Loucy (cell line): ENCODE data around the gene CLECL1.

Experiments used
- H2AFZ ChIP-seq: fragments of 200-600 bp; sonication (generic); 2 replicates; pipeline ENCODE4 v1.6.0; 2016; ENCODE audit warnings: antibody characterized with exemption, mild to moderate bottlenecking, low read length, moderate library complexity
- H3F3A ChIP-seq: fragments of 200-600 bp; 2 replicates; pipeline ENCODE4 v1.6.0; 2016; ENCODE audit warnings: antibody characterized with exemption, low read depth, mild to moderate bottlenecking
- H3K27me3 ChIP-seq: fragments of 200-600 bp; sonication (generic); 2 replicates; pipeline ENCODE4 v1.6.1; 2014; ENCODE audit warnings: low read length, mild to moderate bottlenecking; ENCODE audit not compliant: insufficient read depth, poor library complexity, severe bottlenecking
- H3K36me3 ChIP-seq: fragments of 200-600 bp; sonication (generic); 2 replicates; pipeline ENCODE4 v1.6.1; 2016; ENCODE audit warnings: low read length; ENCODE audit not compliant: insufficient read depth
- H3K4me1 ChIP-seq: fragments of 200-600 bp; sonication (generic); 2 replicates; pipeline ENCODE4 v1.5.1; 2014; ENCODE audit warnings: low read length, mild to moderate bottlenecking; ENCODE audit not compliant: insufficient read depth, poor library complexity, severe bottlenecking
- H3K4me2 ChIP-seq: fragments of 200-600 bp; sonication (generic); 2 replicates; pipeline ENCODE4 v1.6.0; 2014; ENCODE audit warnings: antibody characterized with exemption, low read length, low read depth, mild to moderate bottlenecking; ENCODE audit not compliant: poor library complexity, severe bottlenecking
- H3K4me3 ChIP-seq: fragments of 200-600 bp; sonication (generic); 2 replicates; pipeline ENCODE4 v1.5.1; 2014; ENCODE audit warnings: low read length, mild to moderate bottlenecking, mixed read lengths; ENCODE audit not compliant: poor library complexity, severe bottlenecking
- H3K79me2 ChIP-seq: fragments of 200-600 bp; sonication (generic); 2 replicates; pipeline ENCODE4 v1.6.1; 2014; ENCODE audit warnings: low read length; ENCODE audit not compliant: insufficient read depth
- H3K9ac ChIP-seq: fragments of 200-600 bp; sonication (generic); 2 replicates; pipeline ENCODE4 v1.6.0; 2014; ENCODE audit warnings: mild to moderate bottlenecking, low read depth, low read length, moderate library complexity; ENCODE audit not compliant: poor library complexity, severe bottlenecking
- H3K9me2 ChIP-seq: fragments of 200-600 bp; sonication (generic); replicated peaks from 2 replicates; pipeline ENCODE4 v1.6.1; 2016; ENCODE audit warnings: low read depth, low read length, mixed read lengths
- H3K9me3 ChIP-seq: fragments of 200-600 bp; sonication (generic); 2 replicates; pipeline ENCODE4 v1.6.1; 2014; ENCODE audit warnings: mild to moderate bottlenecking, antibody characterized with exemption, low read length, low read depth; ENCODE audit not compliant: insufficient read depth
- H4K20me1 ChIP-seq: fragments of 200-600 bp; sonication (generic); 2 replicates; pipeline ENCODE4 v1.6.0; 2014; ENCODE audit warnings: antibody characterized with exemption, low read length, mild to moderate bottlenecking; ENCODE audit not compliant: insufficient read depth, poor library complexity, severe bottlenecking
- CTCF ChIP-seq: fragments of 200-600 bp; sonication (generic); conservative IDR thresholded peaks from 2 replicates; pipeline ENCODE4 v1.5.1; 2014; ENCODE audit warnings: mild to moderate bottlenecking, antibody characterized with exemption, low read length
- EZH2phosphoT487 ChIP-seq: fragments of 200-600 bp; IDR thresholded peaks from 2 replicates; pipeline ENCODE4 v1.6.1; 2018; ENCODE audit warnings: antibody characterized with exemption, mild to moderate bottlenecking, moderate library complexity, borderline replicate concordance

Gene CLECL1

GRCh38 chr12:9732921-9733461 is at the start of gene CLECL1:
TSS of gene CLECL1 (minus strand) at chr12:9733097.
- Histone ChIP-seq H3K4me1 (peaks cover 21% of the 10 kb centered on the region), H3K9me2 (no peaks in the 10 kb centered on the region), H3K36me3 (no peaks in the 10 kb centered on the region), H3K4me2 (peak within 1 kb of the TSS; percentile 21), H3K9me3 (no peaks in the 10 kb centered on the region), H3K9ac (peak within 1 kb of the TSS; percentile 36), H4K20me1 (no peaks in the 10 kb centered on the region), H3K27me3 (no peaks in the 10 kb centered on the region), H3K4me3 (no peak within 1 kb of the TSS), H2AFZ (peak within 1 kb of the TSS; percentile 89), H3F3A (no peaks in the 10 kb centered on the region), H3K79me2 (no peaks in the 10 kb centered on the region)
- TF ChIP-seq EZH2phosphoT487 = no peak
- no peak for TF ChIP-seq CTCF

- Histone ChIP-seq H3K27me3 (no peaks in the 10 kb centered on the region), H4K20me1 (no peaks in the 10 kb centered on the region), H3K4me3 (no peak overlapping the region), H3K4me1 (peaks cover 2% of the 10 kb centered on the region), H2AFZ (no peak overlapping the region), H3K9me2 (no peaks in the 10 kb centered on the region), H3K9ac (no peak overlapping the region), H3F3A (no peaks in the 10 kb centered on the region), H3K4me2 (no peak overlapping the region), H3K79me2 (no peaks in the 10 kb centered on the region), H3K9me3 (no peaks in the 10 kb centered on the region), H3K36me3 (no peaks in the 10 kb centered on the region)
- TF ChIP-seq EZH2phosphoT487 (no peak), CTCF (no peak)
Measured at GRCh38 chr12:9781360-9781759, 48.5 kb upstream of the CLECL1 start.

- H3K4me2 ChIP-seq = no peak overlapping the region
- no peaks in the 10 kb centered on the region for H3F3A ChIP-seq
- H4K20me1 ChIP-seq = no peaks in the 10 kb centered on the region
- no peak for TF ChIP-seq EZH2phosphoT487
- TF ChIP-seq CTCF = no peak
- H3K27me3 ChIP-seq = no peaks in the 10 kb centered on the region
- H3K9me3 ChIP-seq = no peaks in the 10 kb centered on the region
- no peaks in the 10 kb centered on the region for H3K36me3 ChIP-seq
- H3K9ac ChIP-seq = no peak overlapping the region
- no peaks in the 10 kb centered on the region for H3K9me2 ChIP-seq
- H3K4me3 ChIP-seq = no peak overlapping the region
- H3K4me1 ChIP-seq = peaks cover 21% of the 10 kb centered on the region
- H2AFZ ChIP-seq = no peak overlapping the region
- H3K79me2 ChIP-seq = no peaks in the 10 kb centered on the region
Measured at GRCh38 chr12:9779209-9779608, 46.3 kb upstream of the CLECL1 start.
